NCI-H524 (cell line): ENCODE data around the gene PCYOX1L.
A peak's percentile ranks its signal among the peaks of the same experiment; 100 is the strongest.

ENCODE experiments used
- DNase-seq, 2 experiments: peaks; one replicate each; lab custom pipeline; 2025; lab: John Stamatoyannopoulos, UW

Gene PCYOX1L

GRCh38 chr5:149367972-149368645 lies 10.3 kb downstream of the PCYOX1L start:
- no peak for DNase-seq

GRCh38 chr5:149370878-149371277 lies 13.0 kb downstream of the PCYOX1L start:
- no peak for DNase-seq

GRCh38 chr5:149371296-149371962 lies 13.6 kb downstream of the PCYOX1L start:
- peak; percentile 50 to 54 for DNase-seq

GRCh38 chr5:149372076-149372795 lies 14.4 kb downstream of the PCYOX1L start:
- DNase-seq, result no peak

- DNase-seq, result no peak
Measured at GRCh38 chr5:149372932-149373331, 15.1 kb downstream of the PCYOX1L start.

- DNase-seq, result no peak
Measured at GRCh38 chr5:149374303-149374702, 16.5 kb downstream of the PCYOX1L start.

GRCh38 chr5:149374801-149375200 lies 17.0 kb downstream of the PCYOX1L start:
- DNase-seq, result no peak

- DNase-seq, result no peak
Measured at GRCh38 chr5:149375434-149375833, 17.6 kb downstream of the PCYOX1L start.

- no peak for DNase-seq
Measured at GRCh38 chr5:149376104-149376503, 18.3 kb downstream of the PCYOX1L start.

GRCh38 chr5:149376711-149377447 lies 19.0 kb downstream of the PCYOX1L start:
- no peak for DNase-seq

GRCh38 chr5:149378241-149378820 lies 20.5 kb downstream of the PCYOX1L start:
- DNase-seq, result no peak

GRCh38 chr5:149379177-149379761 lies 21.4 kb downstream of the PCYOX1L start, which contains the start of gene IL17B:
Gene IL17B, minus strand, starts transcription at chr5:149379292. Its CDS starts 67 bp downstream, at chr5:149379225.
- no peak for DNase-seq

- no peak for DNase-seq
Measured at GRCh38 chr5:149379818-149380374, 22.1 kb downstream of the PCYOX1L start.

GRCh38 chr5:149380466-149381121 lies 22.7 kb downstream of the PCYOX1L start:
- DNase-seq, result no peak

- no peak for DNase-seq
Measured at GRCh38 chr5:149381261-149381985, 23.6 kb downstream of the PCYOX1L start.

GRCh38 chr5:149381986-149382338 lies 24.1 kb downstream of the PCYOX1L start:
- peak; percentile 7 to 58 for DNase-seq

- DNase-seq, result no peak
Measured at GRCh38 chr5:149382517-149383220, 24.8 kb downstream of the PCYOX1L start.

GRCh38 chr5:149383399-149383798 lies 25.6 kb downstream of the PCYOX1L start:
- no peak for DNase-seq

GRCh38 chr5:149386166-149386565 lies 28.3 kb downstream of the PCYOX1L start:
- peak in 1 of 2 experiments; percentile 33 for DNase-seq
